Measurements from ENCODE around the gene HOXA9.

Gene HOXA9

GRCh38 chr7:27200761-27201579 lies 35.6 kb upstream of the HOXA9 start:
- no peak for DNase-seq (ENCODE audit: low read depth in 2 of 2)

DNA sequence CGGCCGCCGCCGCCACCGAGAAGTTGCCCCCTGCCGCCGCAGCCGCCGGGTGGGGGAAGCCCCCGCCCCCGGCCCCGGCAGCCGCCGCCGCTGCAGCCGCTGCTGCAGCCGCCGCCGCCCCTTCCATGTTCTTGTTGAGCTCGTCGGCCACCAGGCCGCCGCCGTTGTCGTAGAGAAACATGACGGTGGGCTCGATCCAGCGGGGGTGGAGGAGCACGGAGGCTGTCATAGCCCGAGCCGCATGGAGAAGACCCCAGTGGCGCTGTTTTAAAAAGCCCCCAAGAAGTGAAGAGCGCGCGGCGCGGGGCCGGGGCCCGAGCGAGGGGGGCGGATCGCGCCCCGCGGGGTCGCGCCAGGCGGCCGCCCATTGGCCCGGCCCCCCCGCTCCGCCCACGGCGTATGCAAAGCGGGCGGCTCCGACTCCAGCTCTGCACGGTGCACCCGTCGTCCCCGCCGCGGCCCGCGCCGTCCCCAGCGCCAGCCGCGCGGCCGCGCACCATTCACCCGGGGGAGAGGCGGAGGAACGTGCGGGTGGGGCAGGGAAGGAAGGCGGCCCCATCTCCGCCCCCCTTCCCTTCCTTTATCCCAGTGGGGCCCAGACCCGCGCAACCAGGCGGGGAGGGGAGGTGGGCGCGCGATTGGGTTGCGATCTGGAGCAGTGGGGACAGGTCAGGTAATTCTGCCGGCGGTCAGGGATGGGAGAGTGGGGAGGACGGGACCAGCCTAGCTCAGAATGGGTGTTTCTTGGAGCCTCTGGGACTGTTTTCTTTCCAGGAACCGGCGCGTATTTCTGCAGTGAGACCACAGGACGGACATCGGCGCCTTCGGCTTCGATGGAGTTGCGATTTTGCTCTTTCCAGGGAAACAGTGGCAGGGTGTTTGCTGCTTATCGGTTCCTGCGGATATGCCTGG lies 34.8 kb upstream of the HOXA9 start, which contains the start of gene HOXA13:
Gene HOXA13, minus strand, starts transcription at position 243 of the 912 bp plus-strand sequence. Its CDS starts 14 bp downstream, at position 229.
- DNase-seq (ENCODE audit: low read depth in 2 of 2) = peak in 1 of 2 donors; percentile 33

DNA sequence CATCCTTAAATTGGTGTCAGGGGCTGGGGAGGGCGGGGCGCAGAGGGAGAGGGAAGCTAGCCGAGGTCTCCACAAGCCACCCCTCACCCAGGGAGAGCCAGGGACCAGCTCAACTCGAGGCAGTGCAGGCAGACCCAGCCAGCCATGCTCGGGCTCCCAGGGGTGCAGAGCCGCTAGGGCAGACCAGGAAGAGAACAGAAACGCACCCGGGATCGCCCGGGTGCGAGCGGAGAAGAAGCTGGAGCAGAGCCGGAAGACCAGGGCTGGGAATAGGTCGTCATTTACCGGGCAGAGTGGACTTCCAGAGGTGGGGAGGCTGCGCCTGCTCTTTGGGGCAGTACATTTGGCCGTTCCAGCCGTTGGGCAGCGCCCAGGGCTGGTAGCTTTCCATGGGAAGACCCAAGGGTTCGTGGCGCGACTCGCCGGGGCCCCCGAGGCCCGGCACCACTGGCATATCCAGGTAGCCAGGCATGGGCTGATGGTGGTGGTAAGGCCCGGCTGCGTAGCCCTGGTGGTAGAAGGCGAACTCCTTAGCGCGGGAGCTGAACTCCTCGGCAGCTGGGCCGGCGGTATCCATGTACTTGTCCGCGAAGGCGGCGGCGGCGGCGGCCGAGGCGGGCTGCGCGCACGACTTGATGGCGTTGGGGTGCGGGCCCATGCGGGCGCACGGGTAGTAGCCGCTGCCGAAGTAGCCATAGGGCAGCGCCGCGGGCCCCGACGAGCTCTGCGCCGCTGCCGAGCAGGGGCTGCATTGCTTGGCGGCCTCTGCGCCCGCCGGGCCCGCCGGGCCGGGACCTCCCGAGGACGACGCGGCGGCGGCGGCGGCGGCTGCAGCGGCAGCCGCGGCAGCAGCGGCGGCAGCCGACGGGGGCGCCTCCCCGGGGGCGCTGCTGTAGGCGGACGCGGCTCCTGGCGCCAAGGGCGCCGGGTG lies 33.8 kb upstream of the HOXA9 start:
- DNase-seq (ENCODE audit: low read depth in 2 of 2) = no peak

DNA sequence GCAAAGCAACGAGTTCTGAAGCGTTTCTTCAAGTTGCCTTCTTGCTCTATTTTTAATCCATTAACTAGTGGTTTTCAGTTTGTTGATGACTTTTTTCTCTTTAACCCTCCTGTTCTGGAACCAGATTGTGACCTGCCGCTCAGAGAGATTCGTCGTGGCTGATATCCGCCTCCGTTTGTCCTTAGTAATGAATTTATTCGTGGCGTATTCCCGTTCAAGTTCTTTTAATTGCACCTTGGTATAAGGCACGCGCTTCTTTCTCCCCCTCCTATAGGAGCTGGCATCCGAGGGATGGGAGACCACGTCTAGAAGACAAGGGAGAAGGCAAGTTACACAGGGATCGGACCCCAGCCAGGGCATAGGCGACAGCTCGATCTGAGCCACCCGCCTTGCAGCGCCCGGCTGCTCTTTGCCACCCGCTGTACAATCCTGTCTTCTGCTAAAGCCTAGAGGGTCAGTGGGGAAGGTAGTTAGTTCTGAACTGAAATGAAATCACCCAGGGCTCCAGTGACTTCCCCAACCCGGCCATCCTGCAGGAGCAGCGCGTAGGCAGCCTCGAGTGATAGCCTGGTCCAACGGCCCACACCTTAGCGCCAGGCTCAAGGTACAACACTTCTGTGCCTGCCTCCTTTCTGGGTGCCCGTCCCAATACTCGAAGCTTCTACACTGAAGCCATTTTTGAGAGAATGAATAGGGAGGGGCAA lies 33.0 kb upstream of the HOXA9 start:
- no peak for DNase-seq (ENCODE audit: low read depth in 2 of 2)

DNA sequence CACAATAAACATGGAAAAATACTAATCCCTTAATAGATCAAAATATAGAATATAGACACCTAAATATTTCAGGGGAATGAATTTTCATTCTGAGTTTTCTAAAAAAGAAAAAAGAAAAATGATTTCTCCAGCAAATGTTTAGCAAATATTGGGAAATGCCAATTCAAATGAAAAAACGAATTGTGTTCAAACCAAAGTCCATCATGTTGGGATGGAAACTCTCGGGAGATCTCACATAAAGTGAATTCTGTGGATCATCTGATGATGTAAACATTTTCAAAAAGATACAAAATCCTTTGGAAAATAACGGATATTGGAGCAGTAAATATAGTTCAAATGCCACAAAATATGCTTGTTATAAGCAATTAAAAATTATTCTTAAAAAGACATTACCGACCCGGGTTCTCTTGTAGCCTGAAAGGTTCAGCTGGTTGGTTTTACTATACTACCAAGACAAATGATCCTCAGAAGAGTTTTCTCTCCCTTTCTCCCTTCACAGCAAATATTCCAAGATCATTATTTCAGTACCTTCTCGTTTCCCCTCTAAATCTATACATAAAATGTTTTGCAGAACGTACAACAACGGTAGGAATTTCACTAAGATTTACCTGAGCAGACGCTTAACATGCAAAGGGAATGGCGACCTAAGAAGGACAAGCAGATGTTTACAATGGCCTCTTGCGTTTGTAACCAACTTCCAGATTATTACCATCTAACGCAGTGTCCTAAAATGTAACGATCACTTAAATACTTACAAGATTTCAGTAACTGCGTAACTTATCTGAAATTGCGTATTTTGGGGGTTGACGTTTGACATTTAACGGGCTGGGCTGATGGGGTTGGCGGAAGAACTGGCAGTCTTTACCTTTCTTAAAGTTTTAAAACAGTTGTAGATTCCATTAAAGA lies 32.1 kb upstream of the HOXA9 start:
- no peak for DNase-seq (ENCODE audit: low read depth in 2 of 2)

DNA sequence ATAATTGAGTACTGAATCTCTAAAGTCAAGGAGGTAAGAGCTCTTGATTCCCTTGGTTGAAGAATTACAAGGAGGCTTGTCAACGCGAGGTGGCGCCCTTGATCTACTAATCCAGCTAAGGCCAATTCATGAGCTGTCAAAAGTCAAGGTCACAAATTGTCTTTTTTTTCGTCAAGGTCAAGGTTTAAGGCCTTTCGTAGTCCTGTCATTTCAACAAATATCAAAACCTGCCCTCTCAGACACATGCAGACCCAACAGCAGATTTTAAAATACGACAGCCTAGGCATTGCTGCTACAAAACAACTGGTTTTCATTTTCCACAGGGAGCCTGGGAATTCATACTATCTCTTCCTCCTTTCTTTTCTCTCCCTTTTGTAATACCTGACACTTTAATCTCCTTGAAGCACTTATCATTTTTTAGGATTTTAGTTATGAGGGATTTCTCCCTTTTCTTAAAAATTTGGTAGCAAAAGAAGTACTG lies 31.0 kb upstream of the HOXA9 start:
- DNase-seq (ENCODE audit: low read depth in 2 of 2) = peak; percentile 61 to 71

DNA sequence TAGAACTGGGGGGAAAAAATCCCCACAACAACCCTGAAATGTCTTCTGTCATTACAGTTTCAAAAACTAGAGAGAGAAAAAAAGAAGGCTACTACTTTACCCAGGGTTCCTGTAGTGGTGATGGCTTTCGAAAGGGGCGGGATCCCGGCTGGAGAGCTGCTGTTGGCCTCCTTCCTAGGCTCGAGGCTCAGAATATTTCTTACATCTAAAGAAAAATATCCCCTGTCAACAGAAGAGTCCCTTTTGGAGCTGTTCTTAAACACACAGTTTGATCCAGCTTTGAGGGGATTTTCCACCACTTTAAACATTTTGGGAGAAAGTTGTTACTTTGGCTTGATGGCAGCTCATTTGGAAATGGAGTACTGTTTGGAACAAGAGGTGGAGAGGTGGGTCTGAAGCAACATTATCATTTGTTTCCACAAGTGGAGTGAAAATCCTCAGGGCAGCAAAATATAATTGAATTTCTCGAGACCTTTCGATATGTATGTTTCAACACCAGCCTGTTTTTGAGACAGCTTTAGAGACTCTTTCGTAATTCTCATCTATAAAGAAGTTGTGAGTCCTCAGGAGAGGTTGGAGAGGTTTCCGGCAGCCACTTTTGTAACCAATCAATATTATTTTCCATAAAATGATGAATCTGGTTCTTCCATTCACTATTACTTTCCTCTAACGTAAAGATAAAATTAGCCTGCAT lies 29.5 kb upstream of the HOXA9 start:
- no peak for DNase-seq (ENCODE audit: low read depth in 2 of 2)

DNA sequence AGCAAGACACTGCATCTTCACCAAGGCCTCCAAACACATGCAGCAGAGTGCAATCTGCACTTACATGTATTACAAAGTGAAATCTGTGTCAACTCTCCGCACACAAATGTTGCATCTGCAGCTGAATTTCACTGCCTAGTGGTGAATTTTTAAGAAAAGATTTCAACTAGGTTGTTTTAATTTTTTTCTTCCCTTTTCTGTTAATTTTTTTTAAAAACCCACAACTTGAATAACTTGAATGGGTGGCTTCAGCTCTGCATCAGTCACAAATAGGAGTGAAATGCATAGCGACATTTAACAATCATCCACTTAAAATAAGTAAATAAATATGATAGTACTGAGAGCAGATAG lies 28.6 kb upstream of the HOXA9 start:
- no peak for DNase-seq (ENCODE audit: low read depth in 2 of 2)

GRCh38 chr7:27193335-27194001 lies 28.1 kb upstream of the HOXA9 start:
- DNase-seq (ENCODE audit: low read depth in 2 of 2) = no peak

GRCh38 chr7:27192546-27193334 lies 27.4 kb upstream of the HOXA9 start:
- DNase-seq (ENCODE audit: low read depth in 2 of 2) = no peak

DNA sequence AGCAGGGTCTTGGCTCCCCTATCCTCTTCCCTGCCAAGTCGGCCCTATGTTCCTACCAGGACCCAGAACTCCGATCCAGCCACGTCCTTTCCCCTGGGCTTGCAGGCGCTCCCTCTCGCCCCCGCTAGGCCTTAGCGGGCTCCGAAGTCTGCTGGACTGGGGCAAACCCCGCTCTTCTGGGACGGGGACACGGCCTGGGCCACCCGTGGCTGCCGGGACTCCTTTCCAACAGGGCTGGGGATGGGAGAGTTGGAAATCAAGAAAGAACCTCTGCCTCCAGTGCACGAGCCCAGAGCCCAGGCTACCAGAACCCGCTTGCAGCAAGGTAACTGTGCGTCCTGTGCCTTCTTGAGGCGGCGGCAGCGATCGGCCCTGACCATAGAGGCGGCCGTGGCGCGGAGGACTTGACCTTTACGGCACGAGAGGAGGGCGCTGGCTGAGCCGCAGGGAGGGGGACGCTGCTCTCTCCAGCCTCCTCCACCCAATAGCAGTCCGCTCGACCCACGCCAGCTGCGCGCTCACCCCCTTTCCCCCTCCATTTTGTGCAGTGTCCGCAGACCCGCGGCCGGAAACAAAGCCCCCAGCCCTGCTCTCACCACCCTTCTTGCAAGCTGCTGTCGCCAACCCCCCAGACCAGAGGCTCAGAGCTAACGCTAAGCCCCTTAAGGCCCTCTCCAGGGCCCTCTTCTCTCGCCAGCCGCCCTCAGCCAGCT lies 26.7 kb upstream of the HOXA9 start:
- DNase-seq (ENCODE audit: low read depth in 2 of 2) = no peak

DNA sequence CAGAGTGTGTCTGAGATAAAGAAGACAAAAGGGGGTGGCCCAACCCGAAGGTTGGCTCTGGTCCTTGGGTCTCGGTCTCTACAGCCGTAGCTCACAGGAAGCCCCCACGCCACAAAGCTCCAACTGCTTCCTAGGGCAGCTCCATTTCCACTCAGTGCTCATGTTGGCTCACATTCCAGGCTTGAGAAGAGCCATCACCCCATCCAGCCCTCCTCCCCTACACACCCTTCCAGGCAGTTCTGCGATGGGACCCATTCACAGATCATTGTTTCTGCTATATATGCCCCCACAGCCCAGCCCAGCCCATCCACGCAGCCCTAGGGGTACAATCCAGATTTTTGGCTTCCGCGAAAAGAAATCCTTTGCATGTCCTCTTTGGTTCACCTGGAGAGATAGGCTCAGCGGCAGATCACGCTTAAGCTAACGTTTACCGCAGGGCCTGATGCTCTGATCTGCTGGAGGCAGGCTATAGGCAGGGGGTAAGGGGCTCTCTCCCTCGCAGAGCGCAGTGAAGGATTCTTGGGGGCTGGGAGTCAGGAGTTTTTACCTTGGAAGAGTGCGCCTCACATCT lies 25.9 kb upstream of the HOXA9 start:
- no peak for DNase-seq (ENCODE audit: low read depth in 2 of 2)

- DNase-seq (ENCODE audit: low read depth in 2 of 2) = no peak
These were observed 24.8 kb upstream of the HOXA9 start for GRCh38 chr7:27189997-27190748.

DNA sequence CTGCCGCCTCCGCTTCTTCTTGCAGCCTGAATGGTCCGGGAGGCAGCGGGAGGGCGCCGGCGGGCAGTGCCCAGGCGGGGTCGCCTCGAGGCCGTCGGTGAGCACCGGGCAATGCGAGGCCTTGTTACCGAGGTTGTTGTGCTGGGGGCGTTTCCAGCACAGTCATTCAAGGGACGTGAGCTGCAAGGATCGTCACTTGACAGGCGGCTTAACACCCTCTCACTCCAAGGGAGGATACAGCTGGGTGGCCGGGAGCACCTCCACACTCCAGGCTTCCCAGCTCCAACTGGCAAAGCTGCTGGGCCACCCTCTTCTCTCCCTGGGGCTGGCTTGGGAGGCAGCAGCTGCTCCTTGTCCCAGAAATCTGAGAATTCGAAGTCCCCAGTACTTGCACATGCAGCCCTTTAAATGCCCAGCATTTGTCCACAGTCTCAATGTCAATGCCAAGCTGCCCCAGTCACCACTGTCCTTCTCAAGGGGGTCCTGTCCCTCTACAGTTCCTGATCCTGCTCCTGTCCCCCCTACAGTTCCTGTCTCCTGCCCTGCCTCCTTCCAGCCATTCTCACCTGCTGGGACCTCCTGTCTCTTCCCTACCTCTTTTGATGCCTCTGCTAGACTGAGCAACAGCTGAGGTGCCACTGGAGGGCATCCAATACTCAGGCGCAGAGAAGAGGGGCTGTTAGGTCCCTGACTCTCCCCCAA lies 24.1 kb upstream of the HOXA9 start:
- DNase-seq (ENCODE audit: low read depth in 2 of 2) = no peak
